Prostate gland (tissue), 2 donors: ENCODE results near the gene ELF3. TPM values are rescaled to one million over a fixed set of nuclear protein-coding genes. Genes with fewer than 3 reads are reported as not detected.
"Not testable (repeated sequence)": the region's sequence is repeated elsewhere in the genome, so short reads cannot be mapped to it uniquely, and the experiment has no call there.

ENCODE experiments used
- DNase-seq: peaks from one replicate; pipeline ENCODE4 v3.0.0-alpha.2; 2019; ENCODE audit warnings: low spot score
- H3K27ac ChIP-seq, 2 donors: fragments of 200-600 bp; sonication (generic); 2 replicates each; pipeline ENCODE4 v1.5.1; 2017 to 2019
- H3K27me3 ChIP-seq: fragments of 200-600 bp; sonication (generic); replicated peaks from 2 replicates; pipeline ENCODE4 v1.5.1; 2019; ENCODE audit not compliant: insufficient read depth
- H3K36me3 ChIP-seq, 2 donors: fragments of 200-600 bp; sonication (generic); 1 replicate in 1 of 2; 2 replicates in 1 of 2; pipeline versions ENCODE4 v1.5.1 to v1.8.1; 2017 to 2019
- H3K4me1 ChIP-seq: fragments of 200-600 bp; sonication (generic); replicated peaks from 2 replicates; pipeline ENCODE4 v1.5.1; 2019
- H3K4me3 ChIP-seq, 2 donors: fragments of 200-600 bp; sonication (generic); 2 replicates each; pipeline ENCODE4 v1.5.1; 2017 to 2019
- H3K9me3 ChIP-seq: fragments of 200-600 bp; sonication (generic); 2 replicates; pipeline ENCODE4 v1.5.1; 2017
- POLR2A ChIP-seq: fragments of 450-650 bp; IDR thresholded peaks from one replicate; pipeline ENCODE4 v1.6.1; 2016; ENCODE audit warnings: antibody characterized with exemption, mild to moderate bottlenecking
- POLR2AphosphoS5 ChIP-seq: sonication (generic); formaldehyde crosslinking; IDR thresholded peaks from one replicate; pipeline ENCODE4 v1.6.1; 2017; ENCODE audit warnings: antibody characterized with exemption
- WGBS: methylation state at CpG from one replicate; pipeline ENCODE4 v1.1.5; 2018; 5-methylcytosine and 5-hydroxymethylcytosine counted together
- intact Hi-C: fragments of 100-400 bp; cut with DNase I; formaldehyde crosslinking; loops from one replicate; pipeline ENCODE4 v1.14.2; 2022
- total RNA-seq, 2 donors: library from RNA; depleted of rRNA; stranded (reverse); fragments of >200 nt; gene quantifications; one replicate each; pipeline ENCODE4 v1.1.0, GENCODE V29; 2016
- TF ChIP-seq, protein P1 (sequence below), 4 experiments: fragments of 200-600 bp in 2 of 4; fragments of 450-650 bp in 2 of 4; sonication (generic) in 2 of 4; IDR thresholded peaks; 1 replicate in 3 of 4; 2 replicates in 1 of 4; pipeline ENCODE4 v1.5.1; 2016 to 2019; ENCODE audit warnings: antibody characterized with exemption in 4 of 4, mild to moderate bottlenecking in 2 of 4, moderate library complexity in 2 of 4

ELF3 gene
- total RNA-seq, 2 donors from 2014 or later = 74.4 to 191 TPM

DNA sequence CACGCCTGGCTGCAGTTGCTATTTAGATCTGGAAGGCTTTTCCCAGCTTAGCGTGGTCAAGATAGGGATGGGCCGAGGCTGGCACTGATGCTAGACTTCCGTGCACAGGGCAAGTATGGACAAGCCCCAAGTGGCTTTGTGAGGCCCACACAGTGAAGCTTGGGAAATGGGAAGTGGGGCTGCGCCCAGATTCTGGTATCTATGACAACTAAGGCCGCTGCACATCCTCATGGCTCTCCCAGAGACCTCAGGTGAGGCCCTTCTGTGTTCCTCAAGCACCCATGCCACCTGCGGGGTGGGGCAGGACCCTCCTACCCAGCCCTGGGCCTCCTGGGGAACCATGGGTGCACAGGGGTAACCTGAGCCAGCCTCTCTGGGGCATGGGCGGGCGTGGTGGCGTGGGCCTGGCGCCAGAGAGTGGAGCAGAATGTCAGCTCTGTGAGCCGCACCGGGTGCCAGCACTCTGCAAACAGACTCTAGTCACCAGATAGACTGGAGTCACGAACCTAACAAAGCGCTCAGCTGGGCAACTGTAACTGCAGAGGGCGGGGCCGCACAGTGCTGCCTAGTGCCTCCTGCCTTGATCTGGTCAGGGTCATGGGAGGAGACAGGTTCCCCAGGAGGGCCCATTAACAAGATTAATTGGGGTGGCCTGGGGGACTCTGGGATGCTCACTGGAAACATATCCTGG lies 46.4 kb downstream of the ELF3 start:
- Histone ChIP-seq H3K9me3 (no peaks in the 10 kb centered on the region), H3K27me3 (no peaks in the 10 kb centered on the region), H3K36me3 (no peaks in the 10 kb centered on the region), H3K4me3 (no peak overlapping the region), H3K27ac (peak overlapping the region; percentile 73 to 79), H3K4me1 (peaks cover 3% of the 10 kb centered on the region)
- peak; percentile 93 for DNase-seq
- intact Hi-C loops = no loop called here
- WGBS = 52% methylated on average over 13 of the region's 17 CpGs
- TF ChIP-seq, protein P1, sequence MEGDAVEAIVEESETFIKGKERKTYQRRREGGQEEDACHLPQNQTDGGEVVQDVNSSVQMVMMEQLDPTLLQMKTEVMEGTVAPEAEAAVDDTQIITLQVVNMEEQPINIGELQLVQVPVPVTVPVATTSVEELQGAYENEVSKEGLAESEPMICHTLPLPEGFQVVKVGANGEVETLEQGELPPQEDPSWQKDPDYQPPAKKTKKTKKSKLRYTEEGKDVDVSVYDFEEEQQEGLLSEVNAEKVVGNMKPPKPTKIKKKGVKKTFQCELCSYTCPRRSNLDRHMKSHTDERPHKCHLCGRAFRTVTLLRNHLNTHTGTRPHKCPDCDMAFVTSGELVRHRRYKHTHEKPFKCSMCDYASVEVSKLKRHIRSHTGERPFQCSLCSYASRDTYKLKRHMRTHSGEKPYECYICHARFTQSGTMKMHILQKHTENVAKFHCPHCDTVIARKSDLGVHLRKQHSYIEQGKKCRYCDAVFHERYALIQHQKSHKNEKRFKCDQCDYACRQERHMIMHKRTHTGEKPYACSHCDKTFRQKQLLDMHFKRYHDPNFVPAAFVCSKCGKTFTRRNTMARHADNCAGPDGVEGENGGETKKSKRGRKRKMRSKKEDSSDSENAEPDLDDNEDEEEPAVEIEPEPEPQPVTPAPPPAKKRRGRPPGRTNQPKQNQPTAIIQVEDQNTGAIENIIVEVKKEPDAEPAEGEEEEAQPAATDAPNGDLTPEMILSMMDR (IDR thresholded peaks at IDR 0.05) = no peak
- peak; percentile 85 for TF ChIP-seq POLR2AphosphoS5

GRCh38 chr1:202057335-202057704 lies 46.9 kb downstream of the ELF3 start:
- H3K36me3 ChIP-seq, H3K9me3 ChIP-seq, H3K27me3 ChIP-seq, DNase-seq, intact Hi-C loops, H3K4me3 ChIP-seq, H3K4me1 ChIP-seq: not testable (repeated sequence)
- H3K27ac ChIP-seq = peak overlapping the region; percentile 73 to 79
- WGBS = 60% methylated on average over 6 of the region's 6 CpGs

DNA sequence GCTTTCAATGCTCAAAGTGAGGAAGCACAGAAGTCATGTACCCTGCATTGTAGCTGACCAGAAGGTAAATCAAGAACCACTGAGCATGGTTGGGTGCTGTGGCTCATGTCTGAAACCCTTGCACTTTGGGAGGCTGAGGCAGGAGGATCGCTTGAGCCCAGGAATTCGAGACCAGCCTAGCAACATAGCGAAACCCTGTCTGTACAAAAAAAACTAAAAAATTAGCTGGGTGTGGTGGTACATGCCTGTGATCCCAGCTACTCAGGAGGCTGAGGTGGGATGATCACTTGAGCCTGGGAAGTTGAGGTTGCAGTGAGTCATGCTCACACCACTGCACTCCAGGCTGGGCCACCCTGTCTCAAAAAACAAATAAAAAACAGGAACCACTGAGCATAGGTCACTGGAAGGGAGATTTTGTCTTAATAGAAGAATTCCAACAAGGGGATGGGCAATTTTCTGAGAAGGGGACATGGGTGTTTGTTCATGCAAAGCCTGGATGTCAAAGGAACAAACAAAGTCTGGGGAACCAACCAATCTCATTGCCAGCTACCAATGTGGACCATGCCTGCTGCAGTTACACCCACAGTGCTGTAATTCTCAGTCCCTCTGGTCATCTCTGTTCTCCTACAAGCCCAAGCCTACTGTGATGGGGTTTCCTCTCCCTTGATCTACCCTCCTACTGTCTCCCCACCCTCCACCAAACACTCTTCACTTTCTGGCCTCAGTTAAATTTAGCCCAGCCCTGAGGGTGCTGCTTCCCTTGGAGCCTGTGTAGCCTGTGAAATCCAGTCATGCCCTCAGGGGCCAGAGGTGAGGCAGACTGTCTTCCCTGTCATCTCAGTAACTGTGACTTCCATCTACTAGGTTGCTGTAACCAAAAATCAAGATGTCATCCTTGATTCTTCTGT lies 47.9 kb downstream of the ELF3 start:
- intact Hi-C loops = no loop called here
- Histone ChIP-seq H3K4me3 (no peak overlapping the region), H3K27me3 (no peaks in the 10 kb centered on the region), H3K27ac (peak overlapping the region in 1 of 2 donors; percentile 73), H3K36me3 (no peaks in the 10 kb centered on the region), H3K9me3 (no peaks in the 10 kb centered on the region), H3K4me1 (peaks cover 3% of the 10 kb centered on the region)
- no peak for DNase-seq
- TF ChIP-seq POLR2AphosphoS5 (no peak), POLR2A (no peak)
- TF ChIP-seq, protein P1 (IDR thresholded peaks at IDR 0.05) = no peak
- 89% methylated on average over 3 of the region's 3 CpGs for WGBS

- Histone ChIP-seq H3K27me3 (no peaks in the 10 kb centered on the region), H3K4me3 (no peak overlapping the region), H3K4me1 (peaks cover 3% of the 10 kb centered on the region), H3K27ac (no peak overlapping the region), H3K36me3 (no peaks in the 10 kb centered on the region), H3K9me3 (no peaks in the 10 kb centered on the region)
- TF ChIP-seq POLR2A (no peak), POLR2AphosphoS5 (no peak)
- TF ChIP-seq, protein P1 (IDR thresholded peaks at IDR 0.05) = no peak
- 81% methylated on average over 4 of the region's 4 CpGs for WGBS
- intact Hi-C loops = no loop called here
- no peak for DNase-seq
These were observed 50.7 kb downstream of the ELF3 start for GRCh38 chr1:202061055-202061454.

- H3K27me3 ChIP-seq, H3K4me1 ChIP-seq, H3K36me3 ChIP-seq, DNase-seq, H3K4me3 ChIP-seq, intact Hi-C loops, H3K27ac ChIP-seq, H3K9me3 ChIP-seq: not testable (repeated sequence)
- 84% methylated on average over 6 of the region's 6 CpGs for WGBS
These were observed 51.4 kb downstream of the ELF3 start for GRCh38 chr1:202061787-202062186.

- DNase-seq, intact Hi-C loops, H3K4me3 ChIP-seq, H3K36me3 ChIP-seq, H3K4me1 ChIP-seq, H3K27me3 ChIP-seq, H3K27ac ChIP-seq, H3K9me3 ChIP-seq: not testable (repeated sequence)
- 93% methylated on average over 7 of the region's 7 CpGs for WGBS
These were observed 52.2 kb downstream of the ELF3 start for GRCh38 chr1:202062636-202063035.
